ENCODE results near the gene TXNRD1. TPM values are rescaled to one million over a fixed set of nuclear protein-coding genes. Genes with fewer than 3 reads are reported as not detected.

TXNRD1 gene
- total RNA-seq, 2 experiments from 2014 or later = 87.9 to 89.0 TPM

- POLR2A ChIA-PET = interaction anchor here (1.0 to 1.4 kb wide), 2 partner anchors 42 to 53 kb away, joined by 3 to 4 read pairs; no protein-coding TSS in a partner anchor
- no peaks in the 10 kb centered on the region for H3K9me3 Mint-ChIP-seq
Observed at GRCh38 chr12:104340177-104340576, 124.6 kb downstream of the TXNRD1 start.

GRCh38 chr12:104340925-104341611 lies 125.5 kb downstream of the TXNRD1 start:
- CTCF ChIA-PET = interaction anchor here (1.0 to 1.3 kb wide), 3 partner anchors 11 to 41 kb away, joined by 3 to 5 read pairs (median 3); no protein-coding TSS in a partner anchor
- H3K27ac Mint-ChIP-seq = no peak overlapping the region
- ATAC-seq (no peak), DNase-seq (no peak)
- no peaks in the 10 kb centered on the region for H3K9me3 Mint-ChIP-seq
- no peaks in the 10 kb centered on the region for H3K27me3 Mint-ChIP-seq
- POLR2A ChIA-PET = interaction anchor here (0.9 to 1.4 kb wide), 3 partner anchors 41 to 54 kb away, joined by 3 to 4 read pairs (median 3); no protein-coding TSS in a partner anchor
- intact Hi-C loops (cut with micrococcal nuclease) = no loop called here
- H3K36me3 Mint-ChIP-seq (ENCODE audit: low read depth) = peaks cover 49% of the 10 kb centered on the region
- H3K4me1 Mint-ChIP-seq (ENCODE audit: low read depth) = no peaks in the 10 kb centered on the region
- no peak for TF ChIP-seq CTCF (IDR thresholded peaks at IDR 0.05)
- no peak overlapping the region for H3K4me3 Mint-ChIP-seq

More at GRCh38 chr12:104340177-104340576, 124.6 kb downstream of the TXNRD1 start:
- peaks cover 50% of the 10 kb centered on the region for H3K36me3 Mint-ChIP-seq (ENCODE audit: low read depth)
- no peaks in the 10 kb centered on the region for H3K4me1 Mint-ChIP-seq (ENCODE audit: low read depth)
- CTCF ChIA-PET = interaction anchor here (0.8 to 1.5 kb wide), 6 partner anchors 11 to 140 kb away, joined by 3 to 4 read pairs (median 3); no protein-coding TSS in a partner anchor
- H3K27ac Mint-ChIP-seq = no peak overlapping the region
- no peaks in the 10 kb centered on the region for H3K27me3 Mint-ChIP-seq
- ATAC-seq = no peak
- DNase-seq = no peak
- TF ChIP-seq CTCF (IDR thresholded peaks at IDR 0.05) = no peak
- no peak overlapping the region for H3K4me3 Mint-ChIP-seq
- intact Hi-C loops (cut with micrococcal nuclease) = no loop called here

GRCh38 chr12:104342147-104342546 lies 126.6 kb downstream of the TXNRD1 start:
- ChIA-PET CTCF (interaction anchor here (1.2 to 1.4 kb wide), 2 partner anchors 10 to 16 kb away, joined by 5 read pairs; no protein-coding TSS in a partner anchor), POLR2A (interaction anchor here (1.6 kb wide), 1 partner anchor 9 kb away, joined by 5 read pairs; no protein-coding TSS in a partner anchor)
- H3K4me1 Mint-ChIP-seq (ENCODE audit: low read depth) = no peaks in the 10 kb centered on the region
- TF ChIP-seq CTCF (IDR thresholded peaks at IDR 0.05) = no peak
- ATAC-seq = no peak
- no peak overlapping the region for H3K27ac Mint-ChIP-seq
- no peaks in the 10 kb centered on the region for H3K27me3 Mint-ChIP-seq
- no peak overlapping the region for H3K4me3 Mint-ChIP-seq
- H3K36me3 Mint-ChIP-seq (ENCODE audit: low read depth) = peaks cover 44% of the 10 kb centered on the region
- no peak for DNase-seq
- intact Hi-C loops (cut with micrococcal nuclease) = no loop called here
- H3K9me3 Mint-ChIP-seq = no peaks in the 10 kb centered on the region

GRCh38 chr12:104342635-104343249 lies 127.2 kb downstream of the TXNRD1 start:
- intact Hi-C loops (cut with micrococcal nuclease) = no loop called here
- no peak for DNase-seq

More at GRCh38 chr12:104342635-104343249, 127.2 kb downstream of the TXNRD1 start:
- H3K4me1 Mint-ChIP-seq (ENCODE audit: low read depth) = no peaks in the 10 kb centered on the region
- H3K4me3 Mint-ChIP-seq = no peak overlapping the region
- CTCF ChIA-PET = interaction anchor here (1.2 to 1.4 kb wide), 2 partner anchors 9 to 16 kb away, joined by 5 read pairs; no protein-coding TSS in a partner anchor
- no peaks in the 10 kb centered on the region for H3K9me3 Mint-ChIP-seq
- POLR2A ChIA-PET = interaction anchor here (0.8 to 1.6 kb wide), 2 partner anchors 7 to 9 kb away, joined by 3 to 5 read pairs; no protein-coding TSS in a partner anchor
- TF ChIP-seq CTCF (IDR thresholded peaks at IDR 0.05) = no peak
- no peaks in the 10 kb centered on the region for H3K27me3 Mint-ChIP-seq
- H3K36me3 Mint-ChIP-seq (ENCODE audit: low read depth) = peaks cover 48% of the 10 kb centered on the region
- ATAC-seq = no peak
- no peak overlapping the region for H3K27ac Mint-ChIP-seq

Measured in activated CD8-positive, alpha-beta T cell treated with anti-CD3 and anti-CD28 coated beads for 36 hours (primary cell).